Tibial artery (tissue), 4 donors: Measurements from ENCODE around the gene SLC34A3.
A peak's percentile ranks its signal among the peaks of the same experiment; 100 is the strongest.

Source experiments
- DNase-seq, 2 donors: peaks; one replicate each; pipeline ENCODE4 v3.0.0-alpha.2; 2019
- H3K27ac ChIP-seq, 2 donors: fragments of 200-600 bp; sonication (generic) in 1 of 2; 1 replicate in 1 of 2; 2 replicates in 1 of 2; pipeline ENCODE4 v1.5.1; 2018 to 2019; ENCODE audit warnings: mild to moderate bottlenecking in 1 of 2
- H3K27me3 ChIP-seq, 2 donors: fragments of 200-600 bp; sonication (generic) in 1 of 2; one replicate each; pipeline versions ENCODE4 v1.5.1 to v1.6.0; 2016 to 2019
- H3K36me3 ChIP-seq, 3 donors: fragments of 200-600 bp; sonication (generic) in 2 of 3; one replicate each; pipeline ENCODE4 v1.5.1; 2016 to 2019; ENCODE audit warnings: mild to moderate bottlenecking in 2 of 3
- H3K4me1 ChIP-seq, 4 donors: fragments of 200-600 bp; sonication (generic) in 2 of 4; 1 replicate in 3 of 4; 2 replicates in 1 of 4; pipeline ENCODE4 v1.5.1; 2016 to 2019
- H3K4me3 ChIP-seq, 2 donors: fragments of 200-600 bp; sonication (generic) in 1 of 2; 1 replicate in 1 of 2; 2 replicates in 1 of 2; pipeline ENCODE4 v1.5.1; 2018 to 2019; ENCODE audit warnings: mild to moderate bottlenecking in 2 of 2
- H3K9me3 ChIP-seq, 3 donors: fragments of 200-600 bp; sonication (generic) in 1 of 3; one replicate each; pipeline ENCODE4 v1.5.1; 2016 to 2019
- intact Hi-C: fragments of 100-400 bp; cut with DNase I; formaldehyde crosslinking; loops from one replicate; pipeline ENCODE4 v1.15.0; 2023; ENCODE audit warnings: low total_unique reads
- TF ChIP-seq, protein P1 (sequence below), 2 experiments: fragments of 200-600 bp in 1 of 2; fragments of 450-650 bp in 1 of 2; IDR thresholded peaks; one replicate each; pipeline ENCODE4 v1.5.1; 2017 to 2019; ENCODE audit warnings: antibody characterized with exemption in 2 of 2, mild to moderate bottlenecking in 1 of 2, moderate library complexity in 1 of 2

The SLC34A3 gene

DNA sequence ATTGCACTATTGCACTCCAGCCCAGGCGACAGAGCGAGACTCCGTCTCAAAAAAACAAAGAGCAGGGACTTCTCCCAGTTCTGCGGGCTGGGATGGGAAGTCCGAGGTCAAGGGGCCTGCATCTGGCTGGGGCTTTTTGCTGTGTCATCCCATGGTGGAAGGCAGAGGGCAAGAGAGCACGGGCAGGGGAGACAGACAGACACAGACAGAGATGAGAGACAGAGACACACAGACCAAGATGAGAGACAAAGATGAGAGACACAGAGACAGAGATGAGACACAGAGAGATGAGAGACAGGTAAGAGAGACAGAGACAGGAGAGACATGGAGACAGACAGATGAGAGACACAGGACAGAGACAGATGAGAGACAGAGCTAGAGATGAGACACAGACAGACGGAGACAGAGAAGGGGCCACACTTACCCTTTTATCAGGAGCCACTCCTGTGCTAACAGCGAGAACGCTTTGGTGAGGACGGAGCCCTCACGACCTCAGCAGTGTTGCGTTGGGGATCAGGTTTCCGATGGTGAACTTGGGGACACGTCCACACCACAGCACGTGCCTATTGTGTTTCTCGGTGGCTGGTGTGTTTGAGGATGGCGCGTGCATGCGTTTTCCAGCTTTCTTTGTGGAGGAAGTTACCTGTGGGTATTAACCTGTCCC is 38.0 kb downstream of the SLC34A3 start:
- DNase-seq, result no peak
- TF ChIP-seq, protein P1, sequence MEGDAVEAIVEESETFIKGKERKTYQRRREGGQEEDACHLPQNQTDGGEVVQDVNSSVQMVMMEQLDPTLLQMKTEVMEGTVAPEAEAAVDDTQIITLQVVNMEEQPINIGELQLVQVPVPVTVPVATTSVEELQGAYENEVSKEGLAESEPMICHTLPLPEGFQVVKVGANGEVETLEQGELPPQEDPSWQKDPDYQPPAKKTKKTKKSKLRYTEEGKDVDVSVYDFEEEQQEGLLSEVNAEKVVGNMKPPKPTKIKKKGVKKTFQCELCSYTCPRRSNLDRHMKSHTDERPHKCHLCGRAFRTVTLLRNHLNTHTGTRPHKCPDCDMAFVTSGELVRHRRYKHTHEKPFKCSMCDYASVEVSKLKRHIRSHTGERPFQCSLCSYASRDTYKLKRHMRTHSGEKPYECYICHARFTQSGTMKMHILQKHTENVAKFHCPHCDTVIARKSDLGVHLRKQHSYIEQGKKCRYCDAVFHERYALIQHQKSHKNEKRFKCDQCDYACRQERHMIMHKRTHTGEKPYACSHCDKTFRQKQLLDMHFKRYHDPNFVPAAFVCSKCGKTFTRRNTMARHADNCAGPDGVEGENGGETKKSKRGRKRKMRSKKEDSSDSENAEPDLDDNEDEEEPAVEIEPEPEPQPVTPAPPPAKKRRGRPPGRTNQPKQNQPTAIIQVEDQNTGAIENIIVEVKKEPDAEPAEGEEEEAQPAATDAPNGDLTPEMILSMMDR (IDR thresholded peaks at IDR 0.05), result no peak
- Histone ChIP-seq H3K9me3 (no peaks in the 10 kb centered on the region), H3K27ac (peak overlapping the region; percentile 69 to 78), H3K4me3 (no peak overlapping the region), H3K4me1 (peaks cover 5 to 36% (median 24%) of the 10 kb centered on the region in 4 donors), H3K36me3 (peaks cover 36 to 93% (median 62%) of the 10 kb centered on the region in 3 donors), H3K27me3 (peaks cover 0 to 17% of the 10 kb centered on the region in 2 donors)
- intact Hi-C loops, result no loop called here

DNA sequence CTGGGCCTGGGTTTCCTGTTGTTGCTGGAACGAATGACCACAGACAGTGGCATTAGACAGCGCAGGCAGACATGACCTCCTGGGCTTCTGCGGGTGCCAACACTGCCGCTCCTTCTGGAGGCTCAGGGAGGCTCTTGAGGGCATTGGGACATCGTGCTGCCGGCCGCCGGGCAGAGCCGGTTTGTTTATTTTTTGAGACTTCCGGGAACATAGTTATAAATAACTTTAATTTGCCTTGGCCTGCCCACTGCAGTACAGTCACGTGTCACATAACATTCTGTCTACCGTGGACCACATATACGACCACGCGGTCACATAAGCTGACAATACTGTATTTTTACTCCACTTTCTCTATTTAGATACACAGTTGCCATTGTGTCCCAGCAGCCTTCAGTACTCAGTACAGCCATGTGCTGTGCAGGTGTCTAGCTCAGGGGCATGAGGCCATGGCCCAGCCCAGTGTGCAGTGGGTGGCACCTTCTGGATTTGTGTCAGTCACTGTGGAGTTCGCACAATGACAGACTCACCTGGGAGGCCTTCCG is 38.6 kb downstream of the SLC34A3 start:
- Histone ChIP-seq H3K27ac (peak overlapping the region; percentile 69 to 78), H3K9me3 (no peaks in the 10 kb centered on the region), H3K36me3 (peaks cover 30 to 90% (median 61%) of the 10 kb centered on the region in 3 donors), H3K4me1 (peaks cover 5 to 36% (median 24%) of the 10 kb centered on the region in 4 donors), H3K4me3 (no peak overlapping the region), H3K27me3 (peaks cover 0 to 23% of the 10 kb centered on the region in 2 donors)
- intact Hi-C loops, result no loop called here
- peak; percentile 50 to 89 for DNase-seq
- TF ChIP-seq, protein P1 (IDR thresholded peaks at IDR 0.05), result no peak

DNA sequence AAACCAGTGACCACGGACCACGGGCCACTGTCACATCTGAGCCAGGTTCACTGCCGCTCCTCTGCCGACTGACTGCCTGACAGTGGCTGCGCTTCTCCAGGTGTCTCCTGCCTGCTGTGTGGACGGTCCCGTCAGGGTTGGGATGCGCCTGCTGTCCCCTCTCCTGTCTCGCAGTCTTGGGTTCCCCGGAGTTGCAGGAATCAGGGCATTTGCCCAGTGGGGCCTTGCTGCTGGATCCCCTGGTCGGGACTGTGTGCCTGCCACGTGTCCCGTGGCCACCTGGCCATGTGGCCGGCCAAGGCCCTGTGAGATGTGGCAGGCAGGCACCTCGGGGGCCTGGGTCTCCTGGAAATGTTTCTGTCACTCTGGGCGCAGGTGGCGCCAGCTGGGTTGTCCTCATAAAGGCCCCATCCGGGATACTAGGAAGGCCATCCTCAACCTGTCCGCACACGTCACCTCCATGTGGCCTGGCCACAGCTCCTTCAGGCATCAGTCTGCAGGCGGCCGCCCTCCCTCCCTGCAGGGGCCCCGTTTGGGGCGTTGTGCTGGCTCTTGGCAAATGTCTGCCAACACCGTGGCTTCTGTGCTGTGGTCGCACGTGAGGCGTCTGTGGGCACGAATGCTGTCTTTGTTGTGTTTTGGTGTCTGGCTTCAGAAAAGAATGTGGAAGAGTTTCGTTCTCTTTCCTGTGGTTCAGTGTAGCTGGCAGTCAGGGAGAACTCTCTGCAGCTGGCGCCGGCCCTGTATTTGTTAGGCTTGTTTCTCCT is 40.4 kb downstream of the SLC34A3 start:
- TF ChIP-seq, protein P1 (IDR thresholded peaks at IDR 0.05), result no peak
- Histone ChIP-seq H3K4me3 (no peak overlapping the region), H3K4me1 (peaks cover 5 to 42% (median 33%) of the 10 kb centered on the region in 4 donors), H3K9me3 (no peaks in the 10 kb centered on the region), H3K27ac (no peak overlapping the region), H3K27me3 (peaks cover 0 to 26% of the 10 kb centered on the region in 2 donors), H3K36me3 (peaks cover 23 to 72% (median 47%) of the 10 kb centered on the region in 3 donors)
- intact Hi-C loops, result no loop called here
- DNase-seq, result no peak

DNA sequence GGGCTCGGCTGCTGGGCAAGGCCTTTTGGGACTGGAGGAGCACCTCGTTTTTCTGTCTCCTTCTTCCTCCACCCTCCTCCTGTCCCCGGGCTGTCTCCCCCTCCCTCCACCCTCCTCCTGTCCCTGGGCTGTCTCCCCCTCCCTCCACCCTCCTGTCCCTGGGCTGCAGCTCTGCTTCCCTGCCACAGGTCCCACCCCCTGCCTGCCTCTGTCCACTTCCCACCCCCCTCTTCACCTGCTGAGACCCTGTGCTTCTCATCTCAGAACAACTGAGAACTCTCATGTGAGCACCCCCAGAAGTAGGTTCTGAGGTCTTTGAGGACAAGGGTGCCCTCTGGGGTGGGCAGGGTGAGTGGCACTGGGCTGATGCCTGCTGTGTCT is 41.0 kb downstream of the SLC34A3 start:
- intact Hi-C loops, result no loop called here

More for the DNA sequence above, 41.0 kb downstream of the SLC34A3 start:
- TF ChIP-seq, protein P1 (IDR thresholded peaks at IDR 0.05), result no peak
- Histone ChIP-seq H3K4me3 (no peak overlapping the region), H3K9me3 (no peaks in the 10 kb centered on the region), H3K27me3 (peaks cover 0 to 30% of the 10 kb centered on the region in 2 donors), H3K36me3 (peaks cover 20 to 66% (median 42%) of the 10 kb centered on the region in 3 donors), H3K4me1 (peaks cover 5 to 48% (median 38%) of the 10 kb centered on the region in 4 donors), H3K27ac (no peak overlapping the region)
- DNase-seq, result no peak
